Measurements from ENCODE around the gene FNDC3B.

DNA sequence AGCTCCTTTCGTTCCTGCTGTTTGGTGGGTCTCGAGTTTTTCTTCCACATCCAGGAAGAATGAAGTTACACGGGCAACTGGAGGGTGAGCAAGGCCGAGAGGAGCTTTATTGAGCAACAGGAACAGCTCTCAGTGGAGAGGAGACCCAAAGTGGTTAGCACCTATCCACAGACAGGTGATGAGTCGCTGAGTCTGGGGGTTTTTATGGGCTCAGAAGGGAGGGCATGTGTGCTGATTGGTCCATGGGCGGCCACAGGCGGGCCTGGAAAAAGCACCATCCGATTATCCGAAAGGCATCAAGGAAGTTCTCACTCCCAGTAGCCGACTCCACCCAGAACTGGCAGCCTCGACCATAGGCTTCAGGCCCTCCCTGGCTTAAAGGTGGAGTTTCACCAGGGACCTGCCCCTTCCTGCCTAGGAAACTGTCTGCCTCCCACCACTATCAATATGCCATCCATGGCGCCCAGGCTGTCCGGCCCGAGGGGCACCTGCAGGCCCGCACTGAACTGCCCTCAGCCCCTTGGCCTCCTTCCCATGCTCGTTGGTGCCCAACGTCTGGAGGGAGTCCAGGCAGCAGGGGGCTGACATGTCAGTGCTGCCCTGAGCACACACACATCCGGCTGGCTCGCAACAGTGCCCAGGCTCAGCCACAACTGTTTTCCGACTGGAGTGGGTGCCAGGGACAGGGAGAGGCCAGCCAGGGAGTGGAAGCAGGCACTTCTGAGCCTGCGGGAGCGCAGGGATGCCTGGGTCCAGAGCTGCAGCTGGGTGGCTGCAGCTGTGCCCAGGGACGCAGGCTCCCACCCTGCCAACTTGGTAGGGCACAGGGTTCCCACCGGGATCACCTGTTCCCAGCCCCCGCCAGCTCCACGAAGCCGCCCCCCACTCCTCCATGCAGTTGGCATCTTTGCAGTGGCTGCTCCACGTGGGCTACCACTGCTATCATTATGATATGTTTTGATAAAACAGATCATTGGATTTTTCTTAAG, 170.2 kb downstream of the FNDC3B start:
- no peak for TF ChIP-seq TCF12 (IDR thresholded peaks at IDR 0.05; ENCODE audit: low read depth, low read length)
- no peak for TF ChIP-seq SUZ12 (IDR thresholded peaks at IDR 0.05; ENCODE audit: low read length)
- TF ChIP-seq CBX8 (IDR thresholded peaks at IDR 0.05; ENCODE audit: borderline replicate concordance, low read depth, low read length): no peak
- TF ChIP-seq CTCF (IDR thresholded peaks at IDR 0.05; ENCODE audit: control extremely low read depth in 1 of 3, insufficient read depth in 1 of 3, low read depth in 1 of 3, low read length in 3 of 3): no peak
- TF ChIP-seq GABPA (IDR thresholded peaks at IDR 0.05; ENCODE audit: borderline replicate concordance, insufficient read depth, low read length): no peak
- TF ChIP-seq, protein P1, sequence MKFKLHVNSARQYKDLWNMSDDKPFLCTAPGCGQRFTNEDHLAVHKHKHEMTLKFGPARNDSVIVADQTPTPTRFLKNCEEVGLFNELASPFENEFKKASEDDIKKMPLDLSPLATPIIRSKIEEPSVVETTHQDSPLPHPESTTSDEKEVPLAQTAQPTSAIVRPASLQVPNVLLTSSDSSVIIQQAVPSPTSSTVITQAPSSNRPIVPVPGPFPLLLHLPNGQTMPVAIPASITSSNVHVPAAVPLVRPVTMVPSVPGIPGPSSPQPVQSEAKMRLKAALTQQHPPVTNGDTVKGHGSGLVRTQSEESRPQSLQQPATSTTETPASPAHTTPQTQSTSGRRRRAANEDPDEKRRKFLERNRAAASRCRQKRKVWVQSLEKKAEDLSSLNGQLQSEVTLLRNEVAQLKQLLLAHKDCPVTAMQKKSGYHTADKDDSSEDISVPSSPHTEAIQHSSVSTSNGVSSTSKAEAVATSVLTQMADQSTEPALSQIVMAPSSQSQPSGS (IDR thresholded peaks at IDR 0.05; ENCODE audit: low read length): no peak
- no peak for TF ChIP-seq POLR2AphosphoS5 (IDR thresholded peaks at IDR 0.05; ENCODE audit: low read depth, low read length)
- no peak for TF ChIP-seq GTF2F1 (IDR thresholded peaks at IDR 0.05; ENCODE audit: borderline replicate concordance, low read depth, low read length)
- no peak for TF ChIP-seq MAX (IDR thresholded peaks at IDR 0.05)
- TF ChIP-seq EZH2 (IDR thresholded peaks at IDR 0.05; ENCODE audit: low read depth, low read length, severe bottlenecking): no peak
- TF ChIP-seq CHD2 (IDR thresholded peaks at IDR 0.05; ENCODE audit: low read length): no peak
- TF ChIP-seq BRCA1 (IDR thresholded peaks at IDR 0.05; ENCODE audit: low read depth, low read length): no peak
- TF ChIP-seq EP300 (IDR thresholded peaks at IDR 0.05; ENCODE audit: borderline replicate concordance in 1 of 2, low read depth in 2 of 2, low read length in 2 of 2): no peak
